Esophagus squamous epithelium (tissue), 4 donors: ENCODE results near the gene SPOCK1.

Experiments used
- POLR2A ChIP-seq, 4 donors: fragments of 450-650 bp; IDR thresholded peaks; one replicate each; pipeline ENCODE4 v1.6.1; 2017; ENCODE audit warnings: antibody characterized with exemption in 4 of 4, mild to moderate bottlenecking in 4 of 4, moderate library complexity in 3 of 4
- TF ChIP-seq, protein P1 (sequence below), 6 experiments: fragments of 450-650 bp in 4 of 6; fragments of 200-600 bp in 2 of 6; sonication (generic) in 2 of 6; IDR thresholded peaks; one replicate each; pipeline ENCODE4 v1.5.1; 2016 to 2019; ENCODE audit warnings: antibody characterized with exemption in 6 of 6, mild to moderate bottlenecking in 4 of 6, moderate library complexity in 4 of 6

DNA sequence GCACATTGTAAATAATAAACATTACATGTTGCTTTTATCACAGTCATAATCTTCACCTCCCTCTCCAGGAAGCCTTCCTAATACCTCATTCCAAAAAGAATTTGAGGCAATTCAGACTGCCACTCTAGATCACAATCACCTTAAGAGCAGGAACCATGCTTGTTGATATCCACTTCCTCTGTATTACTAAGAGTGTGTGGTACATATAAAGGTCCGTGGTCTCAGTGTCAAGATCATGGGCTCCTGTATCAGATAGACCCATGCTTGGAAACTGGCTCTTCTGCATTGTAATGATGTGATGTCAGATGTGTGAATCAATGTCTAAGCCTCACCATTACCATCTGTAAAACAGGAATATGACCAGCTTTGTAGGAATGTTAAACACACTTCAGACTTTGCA lies 114.1 kb downstream of the SPOCK1 start:
- TF ChIP-seq, protein P1, sequence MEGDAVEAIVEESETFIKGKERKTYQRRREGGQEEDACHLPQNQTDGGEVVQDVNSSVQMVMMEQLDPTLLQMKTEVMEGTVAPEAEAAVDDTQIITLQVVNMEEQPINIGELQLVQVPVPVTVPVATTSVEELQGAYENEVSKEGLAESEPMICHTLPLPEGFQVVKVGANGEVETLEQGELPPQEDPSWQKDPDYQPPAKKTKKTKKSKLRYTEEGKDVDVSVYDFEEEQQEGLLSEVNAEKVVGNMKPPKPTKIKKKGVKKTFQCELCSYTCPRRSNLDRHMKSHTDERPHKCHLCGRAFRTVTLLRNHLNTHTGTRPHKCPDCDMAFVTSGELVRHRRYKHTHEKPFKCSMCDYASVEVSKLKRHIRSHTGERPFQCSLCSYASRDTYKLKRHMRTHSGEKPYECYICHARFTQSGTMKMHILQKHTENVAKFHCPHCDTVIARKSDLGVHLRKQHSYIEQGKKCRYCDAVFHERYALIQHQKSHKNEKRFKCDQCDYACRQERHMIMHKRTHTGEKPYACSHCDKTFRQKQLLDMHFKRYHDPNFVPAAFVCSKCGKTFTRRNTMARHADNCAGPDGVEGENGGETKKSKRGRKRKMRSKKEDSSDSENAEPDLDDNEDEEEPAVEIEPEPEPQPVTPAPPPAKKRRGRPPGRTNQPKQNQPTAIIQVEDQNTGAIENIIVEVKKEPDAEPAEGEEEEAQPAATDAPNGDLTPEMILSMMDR (IDR thresholded peaks at IDR 0.05) = no peak
- TF ChIP-seq POLR2A (IDR thresholded peaks at IDR 0.05) = no peak
